ENCODE measurements around the gene CTRL. TPM values are rescaled to one million over a fixed set of nuclear protein-coding genes. Genes with fewer than 3 reads are reported as not detected.
"Not testable (repeated sequence)": the region's sequence is repeated elsewhere in the genome, so short reads cannot be mapped to it uniquely, and the experiment has no call there.

CTRL gene
- total RNA-seq, 2 donors from 2014 or later = 0.66 to 2.3 TPM

DNA sequence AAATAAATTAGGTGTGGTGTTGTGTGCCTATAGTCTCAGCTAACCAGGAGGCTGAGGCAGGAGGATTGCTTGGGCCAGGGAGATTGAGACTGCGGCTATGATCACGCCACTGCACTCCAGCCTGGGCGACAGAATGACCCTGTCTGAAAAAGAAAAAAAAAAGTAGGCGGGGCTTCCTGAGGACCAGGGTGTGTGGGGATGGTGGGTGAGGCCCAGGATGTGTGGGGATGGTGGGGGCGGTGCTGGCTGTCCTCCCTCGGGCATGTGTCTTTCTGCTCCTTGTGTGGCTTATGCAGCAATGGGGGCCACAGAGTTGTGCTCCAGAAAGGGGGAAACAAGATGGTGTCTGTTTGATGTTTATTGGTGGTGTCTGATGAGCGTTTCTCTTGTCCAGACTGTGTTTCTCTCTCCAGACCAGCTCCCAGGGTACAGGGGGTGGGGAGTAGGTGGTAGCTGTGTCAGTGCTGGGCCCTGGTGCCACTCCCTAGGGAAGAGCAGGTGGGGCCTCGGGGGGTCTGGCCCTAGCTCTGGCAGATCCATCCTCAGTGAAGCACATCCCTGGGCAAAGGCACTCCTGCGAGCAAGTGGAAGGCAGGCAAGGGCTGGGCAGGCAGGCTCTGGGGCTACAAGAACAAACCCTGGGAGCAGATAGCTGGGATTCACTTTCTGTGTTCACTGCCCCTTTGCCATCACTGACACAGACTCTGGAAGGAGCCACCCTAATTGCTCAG lies 10.0 kb upstream of the CTRL start:
- no peak overlapping the region for H3K4me3 Mint-ChIP-seq
- Histone ChIP-seq H3K4me1 (ENCODE audit: control insufficient read depth, insufficient read depth, low read length) (peaks cover 10% of the 10 kb centered on the region), H3K9ac (ENCODE audit: extremely low read depth, low read length, poor library complexity, severe bottlenecking) (no peak overlapping the region), H3K4me3 (ENCODE audit: low read length) (no peak overlapping the region), H3K27ac (ENCODE audit: low read depth, low read length) (peak overlapping the region; percentile 16), H3K36me3 (ENCODE audit: control insufficient read depth, insufficient read depth, low read length) (peaks cover 26% of the 10 kb centered on the region), H3K9me3 (ENCODE audit: control insufficient read depth, low read length) (no peaks in the 10 kb centered on the region), H3K27me3 (ENCODE audit: control insufficient read depth, insufficient read depth, low read length, poor library complexity, severe bottlenecking) (no peaks in the 10 kb centered on the region)
- DNase-seq = no peak
- TF ChIP-seq, protein P1, sequence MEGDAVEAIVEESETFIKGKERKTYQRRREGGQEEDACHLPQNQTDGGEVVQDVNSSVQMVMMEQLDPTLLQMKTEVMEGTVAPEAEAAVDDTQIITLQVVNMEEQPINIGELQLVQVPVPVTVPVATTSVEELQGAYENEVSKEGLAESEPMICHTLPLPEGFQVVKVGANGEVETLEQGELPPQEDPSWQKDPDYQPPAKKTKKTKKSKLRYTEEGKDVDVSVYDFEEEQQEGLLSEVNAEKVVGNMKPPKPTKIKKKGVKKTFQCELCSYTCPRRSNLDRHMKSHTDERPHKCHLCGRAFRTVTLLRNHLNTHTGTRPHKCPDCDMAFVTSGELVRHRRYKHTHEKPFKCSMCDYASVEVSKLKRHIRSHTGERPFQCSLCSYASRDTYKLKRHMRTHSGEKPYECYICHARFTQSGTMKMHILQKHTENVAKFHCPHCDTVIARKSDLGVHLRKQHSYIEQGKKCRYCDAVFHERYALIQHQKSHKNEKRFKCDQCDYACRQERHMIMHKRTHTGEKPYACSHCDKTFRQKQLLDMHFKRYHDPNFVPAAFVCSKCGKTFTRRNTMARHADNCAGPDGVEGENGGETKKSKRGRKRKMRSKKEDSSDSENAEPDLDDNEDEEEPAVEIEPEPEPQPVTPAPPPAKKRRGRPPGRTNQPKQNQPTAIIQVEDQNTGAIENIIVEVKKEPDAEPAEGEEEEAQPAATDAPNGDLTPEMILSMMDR (conservative IDR thresholded peaks at IDR 0.05) = no peak
- H3K36me3 Mint-ChIP-seq (ENCODE audit: low read depth) = peaks cover 13% of the 10 kb centered on the region
- no peaks in the 10 kb centered on the region for H3K9me3 Mint-ChIP-seq
- 88 to 91% methylated on average over 4 to 9 of the region's 9 CpGs for WGBS, 2 experiments (ENCODE audit: insufficient coverage in 1 of 2, insufficient read length in 1 of 2)
- no peaks in the 10 kb centered on the region for H3K27me3 Mint-ChIP-seq (ENCODE audit: insufficient read depth)
- H3K4me1 Mint-ChIP-seq = peaks cover 13% of the 10 kb centered on the region
- H3K27ac Mint-ChIP-seq = no peak overlapping the region

GRCh38 chr16:67940446-67941089 lies 8.9 kb upstream of the CTRL start:
- H3K27ac ChIP-seq (ENCODE audit: low read depth, low read length) = no peak overlapping the region
- no peaks in the 10 kb centered on the region for H3K27me3 ChIP-seq (ENCODE audit: control insufficient read depth, insufficient read depth, low read length, poor library complexity, severe bottlenecking)
- peaks cover 19% of the 10 kb centered on the region for H3K36me3 ChIP-seq (ENCODE audit: control insufficient read depth, insufficient read depth, low read length)
- Mint-ChIP-seq H3K27ac (no peak overlapping the region), H3K36me3 (ENCODE audit: low read depth) (peaks cover 5% of the 10 kb centered on the region), H3K9me3 (no peaks in the 10 kb centered on the region), H3K4me3 (no peak overlapping the region), H3K27me3 (ENCODE audit: insufficient read depth) (no peaks in the 10 kb centered on the region), H3K4me1 (peaks cover 13% of the 10 kb centered on the region)
- H3K9ac ChIP-seq (ENCODE audit: extremely low read depth, low read length, poor library complexity, severe bottlenecking) = no peak overlapping the region
- WGBS, 2 experiments (ENCODE audit: insufficient coverage in 1 of 2, insufficient read length in 1 of 2) = 93 to 95% methylated on average over 4 to 5 of the region's 5 CpGs
- DNase-seq = no peak
- no peaks in the 10 kb centered on the region for H3K9me3 ChIP-seq (ENCODE audit: control insufficient read depth, low read length)
- TF ChIP-seq, protein P1 (conservative IDR thresholded peaks at IDR 0.05) = no peak
- H3K4me1 ChIP-seq (ENCODE audit: control insufficient read depth, insufficient read depth, low read length) = peaks cover 10% of the 10 kb centered on the region
- no peak overlapping the region for H3K4me3 ChIP-seq (ENCODE audit: low read length)

- Mint-ChIP-seq H3K4me1 (peaks cover 19% of the 10 kb centered on the region), H3K4me3 (no peak overlapping the region), H3K27ac (no peak overlapping the region), H3K27me3 (ENCODE audit: insufficient read depth) (no peaks in the 10 kb centered on the region), H3K9me3 (no peaks in the 10 kb centered on the region), H3K36me3 (ENCODE audit: low read depth) (peaks cover 2% of the 10 kb centered on the region)
- WGBS, 2 experiments (ENCODE audit: insufficient coverage in 1 of 2, insufficient read length in 1 of 2) = 95 to 97% methylated on average over 22 to 33 of the region's 33 CpGs
- Histone ChIP-seq H3K4me1 (ENCODE audit: control insufficient read depth, insufficient read depth, low read length) (peaks cover 10% of the 10 kb centered on the region), H3K27me3 (ENCODE audit: control insufficient read depth, insufficient read depth, low read length, poor library complexity, severe bottlenecking) (no peaks in the 10 kb centered on the region), H3K9me3 (ENCODE audit: control insufficient read depth, low read length) (no peaks in the 10 kb centered on the region), H3K4me3 (ENCODE audit: low read length) (no peak overlapping the region), H3K36me3 (ENCODE audit: control insufficient read depth, insufficient read depth, low read length) (peaks cover 13% of the 10 kb centered on the region), H3K9ac (ENCODE audit: extremely low read depth, low read length, poor library complexity, severe bottlenecking) (no peak overlapping the region), H3K27ac (ENCODE audit: low read depth, low read length) (no peak overlapping the region)
- DNase-seq = no peak
- TF ChIP-seq, protein P1 (conservative IDR thresholded peaks at IDR 0.05) = no peak
Measured at GRCh38 chr16:67939507-67940445, 8.1 kb upstream of the CTRL start.

DNA sequence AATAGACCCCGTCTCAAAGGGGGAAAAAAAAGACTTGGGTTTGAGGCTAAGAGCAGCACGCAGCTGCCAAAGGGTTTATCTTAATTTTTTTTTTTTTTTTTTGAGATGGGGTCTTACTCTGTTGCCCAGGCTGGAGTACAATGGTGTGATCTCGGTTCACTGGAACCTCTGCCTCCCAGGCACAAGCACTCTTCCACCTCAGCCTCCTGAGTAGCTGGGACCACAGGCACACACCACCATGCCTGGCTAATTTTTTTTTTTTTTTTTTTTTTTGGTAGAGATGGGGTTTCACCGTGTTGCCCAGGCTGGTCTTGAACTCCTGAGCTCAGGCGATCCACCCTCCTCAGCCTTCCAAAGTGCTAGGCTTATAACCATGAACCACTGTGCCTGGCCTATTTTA lies 6.1 kb upstream of the CTRL start:
- H3K27me3 ChIP-seq (ENCODE audit: control insufficient read depth, insufficient read depth, low read length, poor library complexity, severe bottlenecking); H3K4me3 ChIP-seq (ENCODE audit: low read length); H3K9me3 Mint-ChIP-seq; H3K4me1 ChIP-seq (ENCODE audit: control insufficient read depth, insufficient read depth, low read length); DNase-seq; H3K27ac Mint-ChIP-seq; H3K27me3 Mint-ChIP-seq (ENCODE audit: insufficient read depth); H3K27ac ChIP-seq (ENCODE audit: low read depth, low read length); H3K36me3 ChIP-seq (ENCODE audit: control insufficient read depth, insufficient read depth, low read length); H3K9ac ChIP-seq (ENCODE audit: extremely low read depth, low read length, poor library complexity, severe bottlenecking); H3K36me3 Mint-ChIP-seq (ENCODE audit: low read depth); H3K9me3 ChIP-seq (ENCODE audit: control insufficient read depth, low read length): not testable (repeated sequence)
- Mint-ChIP-seq H3K4me3 (peak overlapping the region; percentile 100), H3K4me1 (peaks cover 16% of the 10 kb centered on the region)
- WGBS, 2 experiments (ENCODE audit: insufficient coverage in 1 of 2, insufficient read length in 1 of 2) = 89 to 96% methylated on average over 2 to 5 of the region's 5 CpGs
